Subcutaneous adipose tissue (tissue), 4 donors: Measurements from ENCODE around the gene APOBR. TPM values are rescaled to one million over a fixed set of nuclear protein-coding genes. Genes with fewer than 3 reads are reported as not detected.

ENCODE experiments used
- CTCF ChIP-seq: fragments of 450-650 bp; IDR thresholded peaks from one replicate; pipeline ENCODE4 v1.5.1; 2016; ENCODE audit warnings: low read depth, mild to moderate bottlenecking, control low read depth, antibody characterized with exemption, moderate library complexity
- total RNA-seq, 4 donors: library from RNA; depleted of rRNA; stranded (reverse); fragments of >200 nt; gene quantifications; one replicate each; pipeline ENCODE4 v1.1.0, GENCODE V29; 2016

APOBR gene
- total RNA-seq, 4 donors from 2014 or later, result 1.6 to 8.7 (median 2.8) TPM

- no peak for TF ChIP-seq CTCF
Observed at GRCh38 chr16:28548306-28548802, 53.9 kb downstream of the APOBR start.

Other genes starting within 250 kb of the APOBR start
- gene SBK1, start 202.1 kb upstream of the APOBR start, total RNA-seq, result under 1 TPM in 2 of 4 donors, not detected in 2; 0.17 to 0.22 TPM
- 10 to 100 TPM in 2 of 4 donors, not detected in 2; 13.0 to 13.6 TPM for gene NPIPB6, start 131.1 kb upstream of the APOBR start, total RNA-seq
- gene EIF3CL, start 90.8 kb upstream of the APOBR start, total RNA-seq, result 100 to 1,000 TPM; 153 to 251 (median 179) TPM
- gene NPIPB7, start 22.3 kb upstream of the APOBR start, total RNA-seq, result not detected
- gene CLN3, start 2.6 kb upstream of the APOBR start, total RNA-seq, result 10 to 100 TPM; 10.6 to 34.5 (median 22.7) TPM
- not detected for gene IL27, start 12.2 kb downstream of the APOBR start, total RNA-seq
- gene NUPR1, start 44.3 kb downstream of the APOBR start, total RNA-seq, result 10 to 100 TPM; 27.9 to 66.6 (median 61.5) TPM
- 10 to 100 TPM; 15.6 to 30.8 (median 20.6) TPM for gene SGF29, start 59.3 kb downstream of the APOBR start, total RNA-seq
- 1 to 10 TPM in 2 of 4 donors, under 1 TPM in 1, not detected in 1; 0.88 to 1.4 (median 1.1) TPM for gene SULT1A2, start 102.4 kb downstream of the APOBR start, total RNA-seq
- gene SULT1A1, start 115.4 kb downstream of the APOBR start, total RNA-seq, result 10 to 100 TPM; 15.8 to 51.3 (median 35.4) TPM
- not detected for gene NPIPB8, start 143.4 kb downstream of the APOBR start, total RNA-seq
- gene EIF3C, start 216.8 kb downstream of the APOBR start, total RNA-seq, result 100 to 1,000 TPM; 129 to 313 (median 232) TPM